HFF-Myc (cell line): ENCODE measurements around the gene GTSF1L.
"Not testable (repeated sequence)": the region's sequence is repeated elsewhere in the genome, so short reads cannot be mapped to it uniquely, and the experiment has no call there.

Source experiments
- DNase-seq: peaks from one replicate; pipeline ENCODE4 v3.0.0-alpha.2; 2011; ENCODE audit warnings: low read depth; ENCODE audit errors: extremely low read depth
- H3K4me3 ChIP-seq: replicated peaks from 2 replicates; pipeline ENCODE4 v1.5.1; 2011; ENCODE audit warnings: low read depth, mild to moderate bottlenecking, control low read depth, low read length
- CTCF ChIP-seq: IDR thresholded peaks from 2 replicates; pipeline ENCODE4 v1.5.1; 2012; ENCODE audit warnings: mild to moderate bottlenecking, low read depth, low read length, control low read depth; ENCODE audit errors: missing control alignments

The GTSF1L gene

GRCh38 chr20:43766385-43766784 lies 39.6 kb upstream of the GTSF1L start:
- no peak for TF ChIP-seq CTCF
- no peak for DNase-seq
- H3K4me3 ChIP-seq, result no peak overlapping the region

DNA sequence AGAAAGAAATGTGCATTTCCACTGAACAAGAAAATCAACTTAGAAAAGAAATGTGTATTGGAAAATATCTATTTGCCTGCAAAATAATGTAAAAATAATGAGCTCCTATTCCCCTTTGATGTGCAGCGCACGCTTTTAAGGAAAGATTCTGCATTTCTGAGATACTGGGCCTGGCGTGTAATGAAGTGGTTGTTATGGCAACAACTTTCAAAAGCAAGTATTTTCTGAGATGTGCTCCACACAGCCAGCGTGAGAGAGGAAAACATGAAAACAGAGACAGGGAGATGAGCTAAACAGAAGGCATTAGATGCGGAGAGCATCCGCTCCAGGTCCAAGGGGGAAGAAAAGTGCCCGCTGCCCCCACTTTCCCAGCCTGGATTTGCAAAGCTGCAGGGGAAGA lies 39.1 kb upstream of the GTSF1L start:
- no peak for TF ChIP-seq CTCF
- DNase-seq, result no peak
- no peak overlapping the region for H3K4me3 ChIP-seq

GRCh38 chr20:43762911-43763310 lies 36.1 kb upstream of the GTSF1L start:
- no peak for TF ChIP-seq CTCF
- DNase-seq, result no peak
- no peak overlapping the region for H3K4me3 ChIP-seq

- TF ChIP-seq CTCF, result no peak
Observed at GRCh38 chr20:43761386-43762340, 34.9 kb upstream of the GTSF1L start.

GRCh38 chr20:43757888-43758287 lies 31.1 kb upstream of the GTSF1L start:
- DNase-seq, H3K4me3 ChIP-seq: not testable (repeated sequence)

More at GRCh38 chr20:43761386-43762340, 34.9 kb upstream of the GTSF1L start:
- no peak for DNase-seq
- no peak overlapping the region for H3K4me3 ChIP-seq

GRCh38 chr20:43755851-43756250 lies 29.0 kb upstream of the GTSF1L start:
- no peak for TF ChIP-seq CTCF
- DNase-seq, result no peak
- no peak overlapping the region for H3K4me3 ChIP-seq

- no peak for DNase-seq
- H3K4me3 ChIP-seq, result no peak overlapping the region
- TF ChIP-seq CTCF, result no peak
Observed at GRCh38 chr20:43755390-43755789, 28.6 kb upstream of the GTSF1L start.
